Activated T-cell treated with anti-CD3 and anti-CD28 coated beads, Interleukin-2, amount 50 U/mL, for 24 hours (primary cell): ENCODE results near the gene NRXN3.

ENCODE experiments used
- DNase-seq: peaks from one replicate; pipeline ENCODE4 v3.0.0-alpha.2; 2020
- H3K27ac Mint-ChIP-seq: 2 replicates; pipeline ENCODE4 v1.8.0; 2020; ENCODE audit warnings: mild to moderate bottlenecking, mixed read lengths
- H3K27me3 Mint-ChIP-seq: 2 replicates; pipeline ENCODE4 v1.8.0; 2020; ENCODE audit warnings: mixed read lengths
- H3K36me3 Mint-ChIP-seq: 2 replicates; pipeline ENCODE4 v1.8.0; 2020; ENCODE audit warnings: low read depth, mixed read lengths
- H3K4me1 Mint-ChIP-seq: 2 replicates; pipeline ENCODE4 v1.8.0; 2020; ENCODE audit warnings: low read depth, mixed read lengths
- H3K4me3 Mint-ChIP-seq: 2 replicates; pipeline ENCODE4 v1.8.0; 2020; ENCODE audit warnings: mild to moderate bottlenecking, moderate library complexity, mixed read lengths
- H3K9me3 Mint-ChIP-seq: 2 replicates; pipeline ENCODE4 v1.8.0; 2020; ENCODE audit warnings: mixed read lengths

Gene NRXN3

DNA sequence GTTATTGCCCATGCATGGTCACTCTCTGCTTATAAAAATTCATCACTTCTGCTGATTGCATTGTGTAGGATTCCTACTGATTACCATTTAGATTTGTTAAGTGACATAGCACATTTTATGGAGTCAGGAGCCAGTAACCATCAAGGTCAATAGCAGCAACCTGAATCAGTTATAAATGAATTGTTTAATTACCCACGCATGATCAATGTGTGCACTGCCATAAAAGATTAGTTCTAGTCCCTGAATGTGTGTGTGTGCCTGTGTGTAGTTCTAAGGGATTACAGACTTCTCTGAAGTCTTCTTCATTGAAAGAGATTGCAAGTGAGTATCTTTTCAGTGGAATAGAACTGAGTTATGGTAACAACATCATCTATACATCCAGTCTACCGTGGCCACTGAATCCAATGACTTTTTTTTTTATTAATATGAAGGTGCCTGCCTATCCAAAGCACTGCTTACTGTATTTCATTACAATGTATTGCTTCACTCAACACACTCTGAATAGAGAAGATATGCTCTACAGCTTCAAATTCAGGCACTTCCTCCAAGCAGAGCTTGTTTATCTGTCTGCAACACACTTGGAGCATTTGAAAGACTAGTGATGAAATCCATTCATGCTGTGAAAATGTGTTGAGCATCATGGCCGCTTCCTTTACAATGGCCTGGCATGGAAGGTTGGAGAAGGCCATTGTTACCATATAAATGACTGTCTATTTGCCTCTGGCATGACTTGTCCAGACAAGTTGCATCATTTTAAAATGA, 1659.4 kb downstream of the NRXN3 start:
- Mint-ChIP-seq H3K4me1 (no peaks in the 10 kb centered on the region), H3K4me3 (no peak overlapping the region), H3K9me3 (peaks cover 2% of the 10 kb centered on the region), H3K36me3 (no peaks in the 10 kb centered on the region), H3K27ac (no peak overlapping the region), H3K27me3 (no peaks in the 10 kb centered on the region)
- DNase-seq = no peak

DNA sequence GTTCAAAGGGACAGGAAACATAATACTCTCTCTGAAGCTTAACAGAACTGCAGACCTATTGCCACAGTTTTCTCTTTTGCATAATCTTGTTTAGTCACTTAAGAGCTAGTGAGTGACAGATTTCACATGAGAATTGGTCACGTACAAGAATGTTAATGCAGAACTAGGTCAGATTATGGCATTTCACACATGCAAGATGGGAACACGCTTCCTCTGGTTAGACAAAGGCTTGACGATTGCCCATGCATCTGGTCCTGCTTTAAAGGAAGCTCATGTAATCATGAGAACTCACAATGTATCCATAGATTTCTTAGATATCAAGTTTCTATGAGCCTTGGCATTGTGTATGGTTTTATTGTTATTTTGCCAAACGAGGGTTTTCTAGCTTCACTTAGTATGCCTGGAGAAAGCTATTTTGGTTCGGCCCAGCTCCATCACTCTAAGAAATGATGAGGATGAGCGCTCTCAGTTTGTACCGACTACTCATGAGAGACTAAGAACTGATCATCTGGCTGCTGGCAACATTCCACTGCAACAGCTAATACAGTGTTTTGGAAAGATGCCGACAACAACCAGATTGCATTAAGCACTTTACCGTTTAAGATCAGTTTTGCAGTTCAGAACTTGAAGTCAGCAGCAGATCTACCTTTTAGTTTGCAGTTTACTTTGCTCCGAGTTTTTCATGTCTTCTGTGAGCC, 1661.2 kb downstream of the NRXN3 start:
- H3K27me3 Mint-ChIP-seq = no peaks in the 10 kb centered on the region
- no peak overlapping the region for H3K4me3 Mint-ChIP-seq
- no peak overlapping the region for H3K27ac Mint-ChIP-seq
- peaks cover 2% of the 10 kb centered on the region for H3K9me3 Mint-ChIP-seq
- DNase-seq = no peak
- no peaks in the 10 kb centered on the region for H3K4me1 Mint-ChIP-seq
- H3K36me3 Mint-ChIP-seq = no peaks in the 10 kb centered on the region

DNA sequence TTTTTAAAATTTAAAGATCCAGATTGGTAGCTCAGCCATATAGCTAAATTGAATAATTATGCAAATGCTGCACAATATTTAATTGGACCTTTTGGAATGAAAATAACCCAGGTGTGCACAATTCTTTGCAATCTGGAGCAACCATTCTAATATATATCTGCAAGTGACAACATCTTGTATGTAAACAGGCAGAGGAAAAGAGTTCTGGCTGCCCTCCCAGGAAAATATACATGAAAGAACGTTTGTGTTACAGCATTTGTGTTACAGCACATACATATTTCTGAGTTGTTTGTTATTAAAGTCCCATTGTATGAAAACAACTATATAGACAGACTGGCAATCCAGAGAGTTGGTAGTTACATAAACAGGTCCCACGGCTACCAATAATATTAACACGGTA, 1663.6 kb downstream of the NRXN3 start:
- no peaks in the 10 kb centered on the region for H3K4me1 Mint-ChIP-seq
- no peaks in the 10 kb centered on the region for H3K9me3 Mint-ChIP-seq
- H3K27me3 Mint-ChIP-seq = no peaks in the 10 kb centered on the region
- no peak overlapping the region for H3K4me3 Mint-ChIP-seq
- DNase-seq = no peak
- no peak overlapping the region for H3K27ac Mint-ChIP-seq
- H3K36me3 Mint-ChIP-seq = no peaks in the 10 kb centered on the region

DNA sequence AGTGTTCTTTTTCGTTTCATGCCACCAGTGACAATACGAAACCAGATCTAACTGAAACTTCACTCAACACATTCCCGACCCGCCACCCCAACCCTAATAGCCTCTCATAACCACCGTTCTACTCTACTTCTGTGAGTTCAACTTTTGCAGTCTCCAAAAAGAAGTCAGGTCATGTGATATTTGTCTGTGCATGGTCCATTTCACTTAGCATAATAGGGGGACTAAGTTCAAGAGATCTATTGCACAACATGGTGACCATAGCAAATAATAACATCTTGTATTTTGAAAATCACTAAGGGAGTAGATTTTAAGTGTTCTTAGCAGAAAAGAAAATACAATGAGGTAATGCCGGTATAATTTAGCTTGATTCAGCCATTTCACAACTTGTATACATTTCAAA, 1664.7 kb downstream of the NRXN3 start:
- Mint-ChIP-seq H3K9me3 (no peaks in the 10 kb centered on the region), H3K36me3 (no peaks in the 10 kb centered on the region), H3K4me3 (no peak overlapping the region), H3K4me1 (no peaks in the 10 kb centered on the region), H3K27me3 (no peaks in the 10 kb centered on the region), H3K27ac (no peak overlapping the region)
- DNase-seq = no peak

DNA sequence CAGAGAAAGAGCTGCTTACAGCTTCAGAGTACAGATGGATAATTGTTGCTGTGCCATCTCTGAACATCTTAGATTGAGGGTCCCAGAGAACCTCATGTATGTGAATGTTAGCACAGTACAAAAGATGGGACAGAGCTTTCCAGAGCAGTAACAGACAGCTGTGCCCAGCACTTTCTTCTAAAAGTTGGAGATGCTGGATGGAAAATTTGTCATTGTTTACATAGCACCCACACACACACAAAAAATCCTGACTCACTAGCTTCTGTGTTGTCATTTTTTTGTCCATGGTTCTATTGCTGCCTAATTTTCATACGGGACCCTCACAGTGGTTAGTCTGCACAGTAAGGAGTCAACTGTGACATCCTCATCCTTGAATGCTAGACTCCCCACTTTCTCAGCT, 1666.4 kb downstream of the NRXN3 start:
- H3K36me3 Mint-ChIP-seq = no peaks in the 10 kb centered on the region
- no peaks in the 10 kb centered on the region for H3K4me1 Mint-ChIP-seq
- H3K9me3 Mint-ChIP-seq = no peaks in the 10 kb centered on the region
- H3K4me3 Mint-ChIP-seq = no peak overlapping the region
- no peak overlapping the region for H3K27ac Mint-ChIP-seq
- no peak for DNase-seq
- no peaks in the 10 kb centered on the region for H3K27me3 Mint-ChIP-seq

DNA sequence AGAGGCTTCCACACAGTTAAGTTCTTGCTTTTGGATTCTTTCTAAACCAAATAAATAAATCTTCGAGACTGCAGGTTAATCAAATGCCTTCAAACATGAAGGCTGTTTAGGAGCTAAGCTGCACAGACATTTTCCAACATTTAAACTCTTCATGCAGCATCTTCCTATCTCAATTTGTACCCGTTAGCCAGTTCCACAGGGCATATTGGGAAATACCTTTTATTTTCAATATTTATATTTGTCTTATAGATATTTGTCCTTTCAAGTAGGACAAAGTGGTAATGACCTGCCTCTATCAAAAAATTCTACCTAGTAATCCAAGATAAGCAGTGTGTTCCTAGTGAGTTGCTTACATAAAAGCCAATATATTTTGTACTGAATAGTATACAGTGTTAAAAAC, 1667.5 kb downstream of the NRXN3 start:
- Mint-ChIP-seq H3K36me3 (no peaks in the 10 kb centered on the region), H3K27ac (no peak overlapping the region), H3K9me3 (no peaks in the 10 kb centered on the region), H3K4me3 (no peak overlapping the region), H3K27me3 (no peaks in the 10 kb centered on the region), H3K4me1 (no peaks in the 10 kb centered on the region)
- DNase-seq = no peak

DNA sequence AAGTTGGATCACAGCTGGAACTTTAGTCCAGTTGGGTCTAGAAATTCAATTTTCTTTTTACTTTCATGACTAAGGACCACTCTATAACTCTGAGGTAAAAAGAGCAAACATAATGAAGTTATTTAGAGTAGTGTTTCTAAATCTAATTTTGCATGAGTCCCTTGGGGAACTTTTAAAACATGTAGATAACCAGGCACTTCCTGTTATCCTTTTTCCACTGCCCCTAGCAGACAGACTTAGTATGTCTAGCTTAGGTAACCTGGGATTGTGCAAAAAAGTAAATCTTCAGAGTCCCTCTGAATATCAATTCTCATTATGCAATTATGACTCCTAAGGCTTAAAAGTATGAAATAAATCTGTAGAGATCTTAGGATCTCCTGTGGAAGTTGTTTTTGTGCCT, 1669.9 kb downstream of the NRXN3 start:
- no peaks in the 10 kb centered on the region for H3K36me3 Mint-ChIP-seq
- H3K27ac Mint-ChIP-seq = no peak overlapping the region
- no peaks in the 10 kb centered on the region for H3K4me1 Mint-ChIP-seq
- no peak overlapping the region for H3K4me3 Mint-ChIP-seq
- H3K27me3 Mint-ChIP-seq = no peaks in the 10 kb centered on the region
- no peaks in the 10 kb centered on the region for H3K9me3 Mint-ChIP-seq
- no peak for DNase-seq

DNA sequence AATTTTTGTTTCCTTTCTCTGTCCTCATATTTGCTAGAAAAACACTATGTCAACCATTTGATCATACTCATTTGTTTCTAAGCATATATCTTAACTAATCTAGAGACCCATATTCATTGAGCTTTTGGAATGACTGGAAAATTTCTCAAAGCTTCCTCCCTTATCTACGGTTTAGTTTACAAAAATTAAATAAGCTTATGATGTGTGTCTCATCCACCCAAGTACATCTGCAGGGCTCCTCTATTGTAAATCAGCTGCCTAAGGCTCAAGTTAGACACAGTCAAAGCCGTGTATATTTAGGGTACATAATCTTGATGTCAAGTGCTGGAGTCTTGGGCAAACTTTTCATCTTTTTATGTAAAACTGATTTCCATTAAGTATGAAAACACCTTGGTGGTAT, 1670.7 kb downstream of the NRXN3 start:
- H3K27me3 Mint-ChIP-seq = no peaks in the 10 kb centered on the region
- no peak for DNase-seq
- H3K36me3 Mint-ChIP-seq = no peaks in the 10 kb centered on the region
- H3K27ac Mint-ChIP-seq = no peak overlapping the region
- H3K4me3 Mint-ChIP-seq = no peak overlapping the region
- H3K4me1 Mint-ChIP-seq = no peaks in the 10 kb centered on the region
- H3K9me3 Mint-ChIP-seq = no peaks in the 10 kb centered on the region

DNA sequence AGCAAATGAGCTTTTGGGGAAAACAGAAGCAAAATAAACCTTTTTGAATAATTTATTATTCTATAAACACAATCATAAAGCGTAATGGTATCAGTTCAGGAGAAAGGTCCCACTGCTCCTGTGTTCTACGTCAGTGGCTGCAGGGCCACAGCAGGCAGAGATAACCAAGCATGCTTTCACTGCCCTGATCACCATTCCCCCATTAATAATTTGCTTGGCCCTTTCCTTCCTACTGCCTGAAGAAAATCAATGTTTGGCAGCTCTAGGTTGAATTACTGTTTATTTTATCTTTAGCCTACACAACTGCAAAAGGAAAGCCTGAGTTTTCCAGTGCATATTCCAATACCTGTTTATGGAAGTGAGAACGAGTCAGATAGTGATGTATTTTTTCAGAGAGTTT, 1671.3 kb downstream of the NRXN3 start:
- Mint-ChIP-seq H3K4me1 (no peaks in the 10 kb centered on the region), H3K9me3 (no peaks in the 10 kb centered on the region), H3K36me3 (no peaks in the 10 kb centered on the region), H3K4me3 (no peak overlapping the region), H3K27me3 (no peaks in the 10 kb centered on the region), H3K27ac (no peak overlapping the region)
- no peak for DNase-seq

DNA sequence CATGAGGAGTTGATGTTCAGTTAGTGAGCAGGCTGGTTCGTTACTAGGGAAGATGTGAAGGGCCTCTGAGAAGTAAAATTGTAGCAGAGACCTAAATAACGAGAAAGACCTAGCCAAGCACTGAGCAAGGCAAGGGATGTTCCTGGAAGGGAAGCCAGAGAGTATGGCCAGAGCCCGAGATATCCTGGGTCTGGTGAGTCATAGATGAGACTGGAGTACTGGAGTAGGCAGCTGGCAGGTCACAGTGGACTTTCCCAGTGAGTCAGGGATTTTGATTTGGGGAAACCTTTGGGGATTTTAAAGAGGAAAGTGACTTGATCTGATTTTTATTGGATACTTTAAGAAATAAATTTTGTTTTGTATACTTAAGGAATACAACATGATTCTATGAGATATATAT, 1672.1 kb downstream of the NRXN3 start:
- Mint-ChIP-seq H3K9me3 (no peaks in the 10 kb centered on the region), H3K4me1 (no peaks in the 10 kb centered on the region), H3K27ac (no peak overlapping the region), H3K4me3 (no peak overlapping the region), H3K27me3 (no peaks in the 10 kb centered on the region), H3K36me3 (no peaks in the 10 kb centered on the region)
- DNase-seq = no peak

DNA sequence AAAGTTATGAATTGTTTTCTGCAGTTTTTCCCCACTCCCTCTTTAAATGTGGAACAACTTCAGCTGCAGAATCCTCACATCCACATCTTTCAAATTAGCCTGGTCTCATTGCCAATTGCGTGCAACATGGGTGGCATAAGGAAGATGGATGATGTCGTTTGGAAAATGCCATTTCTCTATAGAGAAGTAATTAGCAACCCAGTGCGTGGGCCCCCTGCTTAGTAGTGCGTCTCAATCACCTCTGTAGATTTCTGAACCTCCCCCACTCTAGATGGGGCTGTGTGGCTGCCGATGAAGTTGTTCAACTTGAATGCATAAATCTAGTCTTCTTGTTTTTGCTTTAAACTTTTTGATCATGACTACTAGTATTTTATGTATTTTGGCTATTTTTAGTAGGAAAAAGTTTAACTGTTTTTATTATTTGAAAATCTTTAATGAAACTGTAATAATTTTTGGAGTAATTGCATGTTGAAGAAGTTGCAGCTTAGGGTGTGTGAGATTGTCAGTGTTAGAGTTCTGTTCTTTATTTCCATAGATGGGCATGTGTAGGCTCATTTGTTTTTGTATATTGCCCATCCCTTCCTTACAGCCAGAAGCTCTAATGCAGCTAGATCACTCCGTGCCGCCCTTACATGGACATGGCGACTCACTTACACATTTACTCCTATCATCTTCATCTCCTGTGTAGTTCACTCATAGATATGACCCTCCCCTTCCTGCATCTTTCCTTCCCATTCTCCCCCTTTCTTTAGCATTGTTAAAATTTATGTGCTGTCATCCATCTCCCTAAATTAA, 1683.0 kb downstream of the NRXN3 start:
- Mint-ChIP-seq H3K27me3 (no peaks in the 10 kb centered on the region), H3K36me3 (no peaks in the 10 kb centered on the region), H3K4me3 (no peak overlapping the region), H3K4me1 (no peaks in the 10 kb centered on the region), H3K27ac (no peak overlapping the region), H3K9me3 (no peaks in the 10 kb centered on the region)
- DNase-seq = no peak

DNA sequence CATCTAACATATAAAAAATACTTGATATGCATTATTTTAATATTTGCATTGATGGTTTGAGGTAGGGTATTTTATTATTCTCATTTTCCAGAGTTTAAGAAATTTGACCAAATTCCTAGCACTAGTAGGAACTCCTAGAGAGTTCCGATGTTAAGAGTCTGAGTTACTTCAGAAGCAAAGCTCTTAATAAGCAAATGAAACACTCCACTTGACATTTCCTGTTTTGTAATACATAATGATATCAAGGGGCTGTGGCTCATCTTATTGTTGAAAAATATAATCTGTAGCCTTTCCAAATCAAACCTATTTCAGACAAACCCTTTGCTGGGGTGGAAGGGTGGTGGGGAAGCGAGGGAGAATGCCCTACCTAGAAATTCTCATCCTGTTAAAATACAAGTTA, 1685.6 kb downstream of the NRXN3 start:
- no peaks in the 10 kb centered on the region for H3K27me3 Mint-ChIP-seq

DNA sequence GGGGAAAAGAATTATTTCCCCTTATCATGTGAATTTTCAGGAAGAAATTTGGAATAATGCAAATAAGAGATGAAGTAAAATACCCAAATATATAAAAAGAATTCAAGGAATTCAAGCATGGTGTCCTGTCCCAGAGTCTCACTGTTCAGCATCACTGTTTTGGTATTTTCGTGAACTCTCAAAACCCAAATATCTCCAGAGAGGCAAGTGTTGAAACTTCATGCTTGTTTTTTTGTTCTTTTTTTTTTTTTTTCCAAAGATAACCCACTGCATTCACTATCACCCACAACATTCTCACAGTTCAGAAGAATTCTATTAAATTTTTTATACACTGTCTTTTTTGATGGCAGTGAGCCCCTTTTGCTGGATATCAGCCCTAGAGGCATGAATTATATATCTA, 1686.2 kb downstream of the NRXN3 start:
- Mint-ChIP-seq H3K4me3 (no peak overlapping the region), H3K27ac (no peak overlapping the region), H3K9me3 (peaks cover 6% of the 10 kb centered on the region), H3K36me3 (no peaks in the 10 kb centered on the region), H3K27me3 (no peaks in the 10 kb centered on the region), H3K4me1 (no peaks in the 10 kb centered on the region)
- DNase-seq = no peak

More for the DNA sequence above, 1685.6 kb downstream of the NRXN3 start:
- H3K4me3 Mint-ChIP-seq = no peak overlapping the region
- H3K9me3 Mint-ChIP-seq = peaks cover 6% of the 10 kb centered on the region
- no peaks in the 10 kb centered on the region for H3K4me1 Mint-ChIP-seq
- H3K27ac Mint-ChIP-seq = no peak overlapping the region
- no peak for DNase-seq
- H3K36me3 Mint-ChIP-seq = no peaks in the 10 kb centered on the region

DNA sequence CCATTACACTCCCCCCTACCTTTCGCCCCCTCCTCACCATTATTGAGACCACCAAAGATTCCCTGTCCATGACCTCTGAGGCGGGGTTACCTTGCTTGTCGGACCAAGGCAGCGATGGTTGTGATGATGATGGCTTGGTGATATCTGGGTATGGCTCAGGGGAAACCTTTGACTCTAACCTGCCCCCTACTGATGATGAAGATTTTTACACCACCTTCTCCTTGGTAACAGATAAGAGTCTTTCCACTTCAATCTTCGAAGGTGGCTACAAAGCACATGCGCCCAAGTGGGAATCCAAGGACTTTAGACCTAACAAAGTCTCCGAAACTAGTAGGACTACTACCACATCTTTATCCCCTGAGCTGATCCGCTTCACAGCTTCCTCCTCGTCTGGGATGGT, 1690.9 kb downstream of the NRXN3 start:
- H3K36me3 Mint-ChIP-seq = no peaks in the 10 kb centered on the region
- no peak overlapping the region for H3K4me3 Mint-ChIP-seq
- no peak for DNase-seq
- H3K27ac Mint-ChIP-seq = no peak overlapping the region
- H3K4me1 Mint-ChIP-seq = no peaks in the 10 kb centered on the region
- no peaks in the 10 kb centered on the region for H3K27me3 Mint-ChIP-seq
- H3K9me3 Mint-ChIP-seq = peaks cover 6% of the 10 kb centered on the region

DNA sequence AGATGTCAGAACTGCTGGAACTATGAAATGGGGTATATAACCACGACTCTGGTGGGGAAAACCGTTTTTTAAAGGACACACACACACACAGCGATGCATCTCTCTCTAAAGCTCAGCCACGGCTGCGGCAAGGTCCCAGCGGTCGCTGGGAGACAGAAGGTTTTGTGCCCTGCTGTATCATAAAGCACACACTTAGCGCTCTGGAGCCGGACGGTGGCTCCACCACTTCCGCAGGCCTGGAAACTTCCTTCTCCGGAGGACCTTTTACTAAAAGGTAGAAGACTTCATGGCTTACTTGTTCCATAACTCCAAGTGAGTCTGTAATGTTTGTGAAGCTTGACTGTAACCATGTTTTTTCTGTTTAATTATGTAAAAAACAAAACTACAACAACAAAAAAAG, 1691.9 kb downstream of the NRXN3 start:
- H3K9me3 Mint-ChIP-seq = peaks cover 6% of the 10 kb centered on the region
- H3K4me1 Mint-ChIP-seq = no peaks in the 10 kb centered on the region
- no peaks in the 10 kb centered on the region for H3K36me3 Mint-ChIP-seq
- H3K27ac Mint-ChIP-seq = no peak overlapping the region
- no peaks in the 10 kb centered on the region for H3K27me3 Mint-ChIP-seq
- H3K4me3 Mint-ChIP-seq = no peak overlapping the region
- no peak for DNase-seq
